ENCODE measurements around the gene PCDHB3. TPM values are rescaled to one million over a fixed set of nuclear protein-coding genes. Genes with fewer than 3 reads are reported as not detected.
"Not testable (repeated sequence)": the region's sequence is repeated elsewhere in the genome, so short reads cannot be mapped to it uniquely, and the experiment has no call there.

The PCDHB3 gene
- total RNA-seq, 1 donor from 2014 or later: 0.70 TPM

DNA sequence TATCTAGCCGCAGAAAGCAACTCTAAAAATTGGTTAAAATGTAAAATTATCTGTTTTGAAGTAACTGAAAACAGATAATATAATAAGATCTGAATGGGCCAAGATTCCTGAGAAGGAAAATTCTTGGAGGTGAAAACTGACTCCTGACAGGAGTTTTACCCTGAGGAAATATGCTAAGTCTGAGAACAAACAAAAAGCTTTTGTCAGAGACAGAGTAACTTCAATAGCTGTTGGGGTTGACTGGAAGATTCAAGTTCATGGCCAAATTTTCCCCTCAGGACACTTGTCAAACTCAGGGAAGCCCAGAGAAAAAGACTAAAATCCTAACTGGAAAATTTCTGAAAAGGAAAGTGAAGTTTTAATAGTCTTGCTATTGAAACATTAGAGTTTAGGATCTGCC lies 27.0 kb downstream of the PCDHB3 start:
- intact Hi-C loops (cut with DNase I): no loop called here
- DNase-seq (ENCODE audit: missing footprints) (no peak), ATAC-seq (no peak)

DNA sequence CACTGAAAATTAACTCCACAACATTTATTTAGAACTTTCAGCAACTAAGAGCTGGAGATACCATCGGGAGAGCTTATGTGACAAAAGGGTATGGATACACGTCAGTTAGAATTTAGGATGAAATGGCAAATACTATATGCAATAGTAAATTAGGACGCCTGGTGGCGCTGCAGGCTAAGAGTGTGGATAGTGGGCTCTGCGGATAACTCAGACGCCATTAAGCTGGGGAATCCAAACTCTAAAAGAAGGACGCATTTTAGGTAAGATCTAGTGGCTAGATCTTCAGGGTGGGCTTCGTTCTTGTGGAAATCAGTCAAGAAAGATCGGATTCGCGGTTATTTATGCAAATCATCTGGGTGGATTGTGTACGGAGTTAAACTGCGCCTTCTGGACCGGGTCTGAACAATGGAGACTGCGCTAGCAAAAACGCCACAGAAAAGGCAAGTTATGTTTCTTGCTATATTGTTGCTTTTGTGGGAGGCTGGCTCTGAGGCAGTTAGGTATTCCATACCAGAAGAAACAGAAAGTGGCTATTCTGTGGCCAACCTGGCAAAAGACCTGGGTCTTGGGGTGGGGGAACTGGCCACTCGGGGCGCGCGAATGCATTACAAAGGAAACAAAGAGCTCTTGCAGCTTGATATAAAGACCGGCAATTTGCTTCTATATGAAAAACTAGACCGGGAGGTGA lies 34.9 kb downstream of the PCDHB3 start, which contains the start of gene PCDHB5:
Gene PCDHB5, plus strand, starts transcription at position 177 of the 688 bp plus-strand sequence. Its CDS starts 229 bp downstream, at position 406.
- intact Hi-C loops (cut with DNase I): no loop called here
- DNase-seq (ENCODE audit: missing footprints) (no peak), ATAC-seq (no peak)

DNA sequence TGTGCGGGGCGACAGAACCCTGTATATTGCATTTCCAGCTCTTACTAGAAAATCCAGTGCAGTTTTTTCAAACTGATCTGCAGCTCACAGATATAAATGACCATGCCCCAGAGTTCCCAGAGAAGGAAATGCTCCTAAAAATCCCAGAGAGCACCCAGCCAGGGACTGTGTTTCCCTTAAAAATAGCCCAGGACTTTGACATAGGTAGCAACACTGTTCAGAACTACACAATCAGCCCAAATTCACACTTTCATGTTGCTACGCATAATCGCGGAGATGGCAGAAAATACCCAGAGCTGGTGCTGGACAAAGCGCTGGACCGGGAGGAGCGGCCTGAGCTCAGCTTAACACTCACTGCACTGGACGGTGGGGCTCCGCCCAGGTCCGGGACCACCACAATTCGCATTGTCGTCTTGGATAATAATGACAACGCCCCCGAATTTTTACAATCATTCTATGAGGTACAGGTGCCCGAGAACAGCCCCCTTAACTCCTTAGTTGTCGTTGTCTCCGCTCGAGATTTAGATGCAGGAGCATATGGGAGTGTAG lies 35.5 kb downstream of the PCDHB3 start:
- intact Hi-C loops (cut with DNase I): no loop called here
- no peak for ATAC-seq
- DNase-seq (ENCODE audit: missing footprints): no peak

DNA sequence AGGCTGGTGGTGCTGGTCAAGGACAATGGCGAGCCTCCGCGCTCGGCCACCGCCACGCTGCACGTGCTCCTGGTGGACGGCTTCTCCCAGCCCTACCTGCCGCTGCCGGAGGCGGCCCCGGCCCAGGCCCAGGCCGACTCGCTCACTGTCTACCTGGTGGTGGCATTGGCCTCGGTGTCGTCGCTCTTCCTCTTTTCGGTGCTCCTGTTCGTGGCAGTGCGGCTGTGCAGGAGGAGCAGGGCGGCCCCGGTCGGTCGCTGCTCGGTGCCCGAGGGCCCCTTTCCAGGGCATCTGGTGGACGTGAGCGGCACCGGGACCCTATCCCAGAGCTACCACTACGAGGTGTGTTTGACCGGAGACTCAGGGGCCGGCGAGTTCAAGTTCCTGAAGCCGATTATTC lies 37.1 kb downstream of the PCDHB3 start:
- intact Hi-C loops (cut with DNase I); ATAC-seq: not testable (repeated sequence)
- DNase-seq (ENCODE audit: missing footprints): peak; percentile 40

DNA sequence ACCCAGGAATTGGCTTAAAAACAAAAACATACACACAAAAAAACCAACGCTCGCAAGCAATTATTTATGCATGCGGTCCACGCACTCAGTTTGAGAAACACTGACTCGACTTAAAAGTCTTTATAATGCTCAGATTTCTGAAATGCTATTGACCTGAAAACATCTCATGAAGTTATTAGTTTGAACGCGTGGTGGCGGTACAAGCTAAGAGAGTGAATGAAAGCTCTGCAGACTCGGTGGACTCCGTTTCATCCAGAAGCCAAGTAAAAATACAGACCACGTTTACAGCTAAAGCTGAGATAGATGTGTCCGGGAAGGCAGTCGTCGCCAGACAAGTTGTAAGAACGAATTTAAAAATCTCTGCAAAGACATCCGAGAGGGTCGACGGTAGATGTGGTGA lies 49.5 kb downstream of the PCDHB3 start, which contains the start of gene PCDHB6:
Gene PCDHB6, plus strand, starts transcription at position 246 of the 400 bp plus-strand sequence. CDS start 201 bp downstream, outside the sequence.
- intact Hi-C loops (cut with DNase I): no loop called here
- ATAC-seq: no peak
- no peak for DNase-seq (ENCODE audit: missing footprints)

DNA sequence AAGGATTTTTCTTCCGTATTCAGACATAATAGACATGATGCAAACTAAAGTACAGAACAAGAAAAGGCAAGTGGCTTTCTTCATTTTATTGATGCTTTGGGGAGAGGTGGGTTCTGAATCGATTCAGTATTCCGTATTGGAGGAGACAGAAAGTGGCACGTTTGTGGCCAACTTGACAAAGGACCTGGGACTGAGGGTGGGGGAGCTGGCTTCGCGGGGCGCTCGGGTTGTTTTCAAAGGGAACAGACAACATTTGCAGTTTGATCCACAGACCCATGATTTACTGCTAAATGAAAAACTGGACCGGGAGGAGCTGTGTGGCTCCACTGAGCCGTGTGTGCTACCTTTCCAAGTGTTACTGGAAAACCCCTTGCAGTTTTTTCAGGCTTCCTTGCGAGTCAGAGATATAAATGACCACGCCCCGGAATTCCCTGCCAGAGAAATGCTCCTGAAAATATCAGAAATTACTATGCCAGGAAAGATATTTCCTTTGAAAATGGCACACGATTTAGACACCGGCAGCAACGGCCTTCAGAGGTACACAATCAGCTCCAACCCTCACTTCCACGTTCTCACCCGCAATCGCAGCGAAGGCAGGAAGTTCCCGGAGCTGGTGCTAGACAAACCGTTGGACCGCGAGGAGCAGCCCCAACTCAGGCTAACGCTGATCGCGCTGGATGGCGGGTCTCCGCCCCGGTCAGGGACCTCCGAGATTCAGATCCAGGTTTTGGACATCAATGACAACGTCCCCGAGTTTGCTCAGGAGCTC lies 50.1 kb downstream of the PCDHB3 start:
- ATAC-seq (no peak), DNase-seq (ENCODE audit: missing footprints) (peak; percentile 68)
- intact Hi-C loops (cut with DNase I): no loop called here

DNA sequence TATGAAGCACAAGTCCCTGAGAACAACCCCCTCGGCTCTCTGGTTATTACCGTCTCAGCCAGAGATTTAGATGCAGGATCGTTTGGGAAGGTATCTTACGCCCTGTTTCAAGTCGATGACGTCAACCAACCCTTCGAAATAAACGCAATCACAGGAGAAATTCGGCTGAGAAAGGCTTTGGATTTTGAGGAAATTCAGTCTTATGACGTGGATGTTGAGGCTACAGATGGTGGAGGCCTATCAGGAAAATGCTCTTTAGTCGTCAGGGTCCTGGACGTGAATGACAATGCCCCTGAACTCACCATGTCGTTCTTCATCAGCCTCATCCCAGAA lies 50.7 kb downstream of the PCDHB3 start:
- no peak for ATAC-seq
- intact Hi-C loops (cut with DNase I): no loop called here
- no peak for DNase-seq (ENCODE audit: missing footprints)

DNA sequence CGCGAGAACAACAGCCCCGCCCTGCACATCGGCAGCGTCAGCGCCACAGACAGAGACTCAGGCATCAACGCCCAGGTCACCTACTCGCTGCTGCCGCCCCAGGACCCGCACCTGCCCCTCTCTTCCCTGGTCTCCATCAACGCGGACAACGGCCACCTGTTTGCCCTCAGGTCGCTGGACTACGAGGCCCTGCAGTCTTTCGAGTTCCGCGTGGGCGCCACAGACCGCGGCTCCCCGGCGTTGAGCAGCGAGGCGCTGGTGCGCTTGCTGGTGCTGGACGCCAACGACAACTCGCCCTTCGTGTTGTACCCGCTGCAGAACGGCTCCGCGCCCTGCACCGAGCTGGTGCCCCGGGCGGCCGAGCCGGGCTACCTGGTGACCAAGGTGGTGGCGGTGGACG lies 51.4 kb downstream of the PCDHB3 start:
- DNase-seq (ENCODE audit: missing footprints); intact Hi-C loops (cut with DNase I); ATAC-seq: not testable (repeated sequence)

DNA sequence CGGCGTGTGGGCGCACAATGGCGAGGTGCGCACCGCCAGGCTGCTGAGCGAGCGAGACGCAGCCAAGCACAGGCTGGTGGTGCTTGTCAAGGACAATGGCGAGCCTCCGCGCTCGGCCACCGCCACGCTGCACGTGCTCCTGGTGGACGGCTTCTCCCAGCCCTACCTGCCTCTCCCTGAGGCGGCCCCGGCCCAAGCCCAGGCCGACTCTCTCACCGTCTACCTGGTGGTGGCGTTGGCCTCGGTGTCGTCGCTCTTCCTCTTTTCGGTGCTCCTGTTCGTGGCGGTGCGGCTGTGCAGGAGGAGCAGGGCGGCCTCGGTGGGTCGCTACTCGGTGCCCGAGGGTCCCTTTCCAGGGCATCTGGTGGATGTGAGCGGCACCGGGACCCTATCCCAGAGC lies 51.8 kb downstream of the PCDHB3 start:
- intact Hi-C loops (cut with DNase I); ATAC-seq; DNase-seq (ENCODE audit: missing footprints): not testable (repeated sequence)

Other genes with a start within 250 kb of the PCDHB3 start
- gene PCDHA10, start 244.6 kb upstream of the PCDHB3 start, total RNA-seq: 0.11 TPM
- gene PCDHA11, start 231.5 kb upstream of the PCDHB3 start, total RNA-seq: not detected
- not detected for gene PCDHA12, start 225.2 kb upstream of the PCDHB3 start, total RNA-seq
- gene PCDHA13, start 218.3 kb upstream of the PCDHB3 start, total RNA-seq: not detected
- gene PCDHAC1, start 174.2 kb upstream of the PCDHB3 start, total RNA-seq: 0.11 TPM
- gene PCDHAC2, start 134.0 kb upstream of the PCDHB3 start, total RNA-seq: 0.30 TPM
- not detected for gene PCDHB1, start 49.1 kb upstream of the PCDHB3 start, total RNA-seq
- gene PCDHB2, start 5.9 kb upstream of the PCDHB3 start, total RNA-seq: 1.7 TPM
- gene PCDHB4, start 21.3 kb downstream of the PCDHB3 start, total RNA-seq: 1.5 TPM
- gene PCDHB5, start 34.7 kb downstream of the PCDHB3 start, total RNA-seq: 1.6 TPM
- gene PCDHB6, start 49.6 kb downstream of the PCDHB3 start, total RNA-seq: 0.51 TPM
- 0.87 TPM for gene PCDHB7, start 72.2 kb downstream of the PCDHB3 start, total RNA-seq
- 2.2 TPM for gene PCDHB8, start 77.3 kb downstream of the PCDHB3 start, total RNA-seq
- 2.5 TPM for gene PCDHB16, start 81.9 kb downstream of the PCDHB3 start, total RNA-seq
- 1.3 TPM for gene PCDHB9, start 86.7 kb downstream of the PCDHB3 start, total RNA-seq
- gene PCDHB10, start 91.9 kb downstream of the PCDHB3 start, total RNA-seq: 0.84 TPM
- gene PCDHB11, start 99.2 kb downstream of the PCDHB3 start, total RNA-seq: 0.81 TPM
- 1.3 TPM for gene PCDHB12, start 108.2 kb downstream of the PCDHB3 start, total RNA-seq
- 2.6 TPM for gene PCDHB13, start 113.4 kb downstream of the PCDHB3 start, total RNA-seq
- 4.1 TPM for gene PCDHB14, start 122.9 kb downstream of the PCDHB3 start, total RNA-seq
- gene PCDHB15, start 144.9 kb downstream of the PCDHB3 start, total RNA-seq: 5.8 TPM
- not detected for gene SLC25A2, start 203.6 kb downstream of the PCDHB3 start, total RNA-seq
- gene TAF7, start 220.3 kb downstream of the PCDHB3 start, total RNA-seq: 101 TPM
- gene PCDHGA1, start 230.0 kb downstream of the PCDHB3 start, total RNA-seq: 3.2 TPM
- gene PCDHGA2, start 238.3 kb downstream of the PCDHB3 start, total RNA-seq: 6.2 TPM
- gene PCDHGA3, start 243.4 kb downstream of the PCDHB3 start, total RNA-seq: 9.8 TPM
- gene PCDHGB1, start 249.6 kb downstream of the PCDHB3 start, total RNA-seq: 6.7 TPM